WTC11 (cell line): Measurements from ENCODE around the gene XPO6. TPM values are rescaled to one million over a fixed set of nuclear protein-coding genes. Genes with fewer than 3 reads are reported as not detected.

Experiments used
- ATAC-seq: fragments of 200-7000 bp; cut with Tn5 transposase; 2 replicates; pipeline ENCODE4 v1.10.0; 2021; ENCODE audit warnings: mild to moderate bottlenecking, moderate library complexity
- CTCF ChIA-PET: fragments of 300-600 bp; sonication (Branson Sonifier 250); formaldehyde crosslinking; loops from one replicate; lab custom pipeline; 2021; ENCODE audit warnings: antibody characterized with exemption; lab: Charles Lee
- POLR2A ChIA-PET: fragments of 350-600 bp; sonication (Branson Sonifier 250); formaldehyde crosslinking; loops from one replicate; lab custom pipeline; 2021; ENCODE audit warnings: antibody characterized with exemption; lab: Charles Lee
- DNase-seq: peaks from one replicate; pipeline ENCODE4 v3.0.0; 2021; ENCODE audit warnings: low spot score
- H3K27ac Mint-ChIP-seq: 2 replicates; pipeline ENCODE4 v1.8.0; 2021; ENCODE audit warnings: mixed read lengths
- H3K27me3 Mint-ChIP-seq: 2 replicates; pipeline ENCODE4 v1.8.0; 2021; ENCODE audit warnings: low read depth, mild to moderate bottlenecking, moderate library complexity, mixed read lengths
- H3K36me3 Mint-ChIP-seq: 2 replicates; pipeline ENCODE4 v1.8.0; 2021; ENCODE audit warnings: mixed read lengths
- H3K4me1 Mint-ChIP-seq: 2 replicates; pipeline ENCODE4 v1.8.0; 2022; ENCODE audit warnings: mixed read lengths
- H3K4me3 Mint-ChIP-seq: 2 replicates; pipeline ENCODE4 v1.8.0; 2021; ENCODE audit warnings: mild to moderate bottlenecking, moderate library complexity, mixed read lengths
- H3K9me3 Mint-ChIP-seq: 2 replicates; pipeline ENCODE4 v1.8.0; 2021; ENCODE audit warnings: mixed read lengths
- CREM ChIP-seq: sonication (generic); formaldehyde crosslinking; IDR thresholded peaks from 2 replicates; pipeline ENCODE4 v1.8.1; 2022; ENCODE audit warnings: mild to moderate bottlenecking, missing genetic modification reagents, moderate library complexity
- EMX1 ChIP-seq: fragments of 250-450 bp; sonication (Bioruptor Pico); IDR thresholded peaks from 2 replicates; pipeline ENCODE4 v1.8.0; 2021; ENCODE audit warnings: mild to moderate bottlenecking
- ESRRA ChIP-seq: sonication (generic); formaldehyde crosslinking; IDR thresholded peaks from 2 replicates; pipeline ENCODE4 v1.8.1; 2022; ENCODE audit warnings: mild to moderate bottlenecking, missing genetic modification reagents, borderline replicate concordance
- FOXK1 ChIP-seq: sonication (generic); formaldehyde crosslinking; IDR thresholded peaks from 2 replicates; pipeline ENCODE4 v1.8.0; 2022; ENCODE audit warnings: mild to moderate bottlenecking, moderate library complexity, missing genetic modification reagents
- MYBL2 ChIP-seq: sonication (generic); formaldehyde crosslinking; IDR thresholded peaks from 2 replicates; pipeline ENCODE4 v1.8.1; 2023; ENCODE audit warnings: mild to moderate bottlenecking, moderate library complexity, missing genetic modification reagents
- NFATC4 ChIP-seq: fragments of 250-450 bp; sonication (Bioruptor Pico); IDR thresholded peaks from 2 replicates; pipeline ENCODE4 v1.9.0; 2021; ENCODE audit warnings: mild to moderate bottlenecking
- NR1H2 ChIP-seq: sonication (generic); formaldehyde crosslinking; IDR thresholded peaks from 2 replicates; pipeline ENCODE4 v1.9.0; 2021; ENCODE audit warnings: mild to moderate bottlenecking, moderate library complexity, missing genetic modification reagents
- SMAD4 ChIP-seq: sonication (generic); formaldehyde crosslinking; IDR thresholded peaks from 2 replicates; pipeline ENCODE4 v1.8.0; 2022; ENCODE audit warnings: mild to moderate bottlenecking, missing genetic modification reagents
- ZNF671 ChIP-seq: fragments of 250-450 bp; sonication (Bioruptor Pico); IDR thresholded peaks from 2 replicates; pipeline ENCODE4 v1.8.0; 2021; ENCODE audit warnings: mild to moderate bottlenecking
- total RNA-seq: library from RNA; stranded (reverse); gene quantifications from 3 replicates; pipeline ENCODE4 v1.2.3, GENCODE V29; 2021
- TF ChIP-seq, protein P1 (sequence below): sonication (generic); formaldehyde crosslinking; IDR thresholded peaks from 2 replicates; pipeline ENCODE4 v1.8.0; 2023; ENCODE audit warnings: missing genetic modification reagents, mild to moderate bottlenecking, borderline replicate concordance
- TF ChIP-seq, protein P2 (sequence below): sonication (generic); formaldehyde crosslinking; IDR thresholded peaks from 2 replicates; pipeline ENCODE4 v1.8.1; 2023; ENCODE audit warnings: mild to moderate bottlenecking, moderate library complexity, missing genetic modification reagents
- TF ChIP-seq, protein P3 (sequence below): sonication (generic); formaldehyde crosslinking; IDR thresholded peaks from 2 replicates; pipeline ENCODE4 v1.8.0; 2022; ENCODE audit warnings: mild to moderate bottlenecking, missing genetic modification reagents
- TF ChIP-seq, protein P4 (sequence below): sonication (generic); formaldehyde crosslinking; IDR thresholded peaks from 2 replicates; pipeline ENCODE4 v1.8.1; 2023; ENCODE audit warnings: mild to moderate bottlenecking, missing genetic modification reagents, borderline replicate concordance
- TF ChIP-seq, protein P5 (sequence below): sonication (generic); formaldehyde crosslinking; IDR thresholded peaks from 2 replicates; pipeline ENCODE4 v1.8.0; 2022; ENCODE audit warnings: mild to moderate bottlenecking, missing genetic modification reagents
- TF ChIP-seq, protein P6 (sequence below): fragments of 200-600 bp; IDR thresholded peaks from 2 replicates; pipeline ENCODE4 v1.8.0; 2022; ENCODE audit warnings: antibody characterized with exemption

Gene XPO6
- total RNA-seq, 1 experiment from 2014 or later: 160 TPM

DNA sequence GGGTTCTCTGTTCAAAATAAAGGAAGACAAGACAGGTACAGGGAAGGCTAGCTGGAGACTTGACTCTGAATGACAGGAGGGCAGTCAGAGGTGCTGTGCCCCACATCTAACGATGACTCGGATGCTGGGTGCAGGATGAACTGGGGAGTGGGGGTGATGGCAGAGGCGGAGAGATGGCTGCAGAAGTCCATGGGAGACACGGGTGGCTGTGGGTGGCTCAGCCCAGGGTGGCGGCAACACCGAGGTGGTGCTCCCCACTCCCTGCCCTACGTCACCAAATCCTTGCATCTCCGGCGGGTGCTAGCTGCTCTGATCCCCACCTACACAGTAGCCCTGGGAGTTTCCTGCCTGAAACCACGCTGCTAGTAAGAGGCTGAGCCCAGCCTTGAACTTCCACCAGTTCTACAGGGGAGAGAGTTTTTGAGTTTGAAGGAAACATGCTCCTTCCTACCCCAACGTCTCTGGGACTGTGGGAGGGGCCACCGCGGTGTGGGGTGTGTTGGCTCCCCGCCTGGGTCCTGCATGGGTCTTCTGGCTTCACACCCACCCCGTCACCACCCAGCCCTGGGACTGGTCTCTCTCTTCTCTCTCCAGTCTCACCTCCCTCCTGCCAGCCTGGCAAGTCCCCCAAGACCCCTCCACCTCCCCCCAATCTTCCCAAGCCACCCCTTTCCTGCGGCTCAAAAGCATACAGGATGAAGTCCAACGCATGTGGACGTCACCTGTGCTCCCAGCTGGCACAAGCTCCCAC is 152.8 kb downstream of the XPO6 start (continued):
- TF ChIP-seq, protein P1, sequence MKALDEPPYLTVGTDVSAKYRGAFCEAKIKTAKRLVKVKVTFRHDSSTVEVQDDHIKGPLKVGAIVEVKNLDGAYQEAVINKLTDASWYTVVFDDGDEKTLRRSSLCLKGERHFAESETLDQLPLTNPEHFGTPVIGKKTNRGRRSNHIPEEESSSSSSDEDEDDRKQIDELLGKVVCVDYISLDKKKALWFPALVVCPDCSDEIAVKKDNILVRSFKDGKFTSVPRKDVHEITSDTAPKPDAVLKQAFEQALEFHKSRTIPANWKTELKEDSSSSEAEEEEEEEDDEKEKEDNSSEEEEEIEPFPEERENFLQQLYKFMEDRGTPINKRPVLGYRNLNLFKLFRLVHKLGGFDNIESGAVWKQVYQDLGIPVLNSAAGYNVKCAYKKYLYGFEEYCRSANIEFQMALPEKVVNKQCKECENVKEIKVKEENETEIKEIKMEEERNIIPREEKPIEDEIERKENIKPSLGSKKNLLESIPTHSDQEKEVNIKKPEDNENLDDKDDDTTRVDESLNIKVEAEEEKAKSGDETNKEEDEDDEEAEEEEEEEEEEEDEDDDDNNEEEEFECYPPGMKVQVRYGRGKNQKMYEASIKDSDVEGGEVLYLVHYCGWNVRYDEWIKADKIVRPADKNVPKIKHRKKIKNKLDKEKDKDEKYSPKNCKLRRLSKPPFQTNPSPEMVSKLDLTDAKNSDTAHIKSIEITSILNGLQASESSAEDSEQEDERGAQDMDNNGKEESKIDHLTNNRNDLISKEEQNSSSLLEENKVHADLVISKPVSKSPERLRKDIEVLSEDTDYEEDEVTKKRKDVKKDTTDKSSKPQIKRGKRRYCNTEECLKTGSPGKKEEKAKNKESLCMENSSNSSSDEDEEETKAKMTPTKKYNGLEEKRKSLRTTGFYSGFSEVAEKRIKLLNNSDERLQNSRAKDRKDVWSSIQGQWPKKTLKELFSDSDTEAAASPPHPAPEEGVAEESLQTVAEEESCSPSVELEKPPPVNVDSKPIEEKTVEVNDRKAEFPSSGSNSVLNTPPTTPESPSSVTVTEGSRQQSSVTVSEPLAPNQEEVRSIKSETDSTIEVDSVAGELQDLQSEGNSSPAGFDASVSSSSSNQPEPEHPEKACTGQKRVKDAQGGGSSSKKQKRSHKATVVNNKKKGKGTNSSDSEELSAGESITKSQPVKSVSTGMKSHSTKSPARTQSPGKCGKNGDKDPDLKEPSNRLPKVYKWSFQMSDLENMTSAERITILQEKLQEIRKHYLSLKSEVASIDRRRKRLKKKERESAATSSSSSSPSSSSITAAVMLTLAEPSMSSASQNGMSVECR: no peak
- no peak for TF ChIP-seq MYBL2 (CRISPR knock-in tag)

DNA sequence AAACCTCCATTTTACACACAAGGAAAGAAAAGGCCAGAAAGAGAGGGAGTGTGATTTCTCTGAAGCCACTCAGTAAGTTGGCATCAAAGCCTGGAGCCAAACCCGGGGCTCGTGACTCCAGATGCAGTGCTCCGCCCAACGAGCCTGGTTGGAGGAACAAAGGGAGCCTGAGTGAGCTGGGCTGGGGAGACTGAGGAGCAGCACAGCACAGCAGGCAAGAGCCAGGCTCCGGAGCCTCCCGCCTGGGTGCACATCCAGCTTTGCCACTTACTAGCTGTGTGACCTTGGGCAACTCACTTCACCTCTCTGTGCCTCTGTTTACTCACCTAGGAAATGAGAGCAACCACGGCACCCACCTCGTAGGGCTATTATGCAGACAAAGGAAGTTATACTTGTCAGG is 153.8 kb downstream of the XPO6 start:
- Mint-ChIP-seq H3K9me3 (no peaks in the 10 kb centered on the region), H3K36me3 (no peaks in the 10 kb centered on the region), H3K27ac (no peak overlapping the region), H3K27me3 (peaks cover 33% of the 10 kb centered on the region), H3K4me3 (no peak overlapping the region), H3K4me1 (no peaks in the 10 kb centered on the region)
- ATAC-seq (no peak), DNase-seq (no peak)
- ChIA-PET CTCF (no interaction called here), POLR2A (no interaction called here)
- TF ChIP-seq NFATC4: no peak
- TF ChIP-seq, protein P2, sequence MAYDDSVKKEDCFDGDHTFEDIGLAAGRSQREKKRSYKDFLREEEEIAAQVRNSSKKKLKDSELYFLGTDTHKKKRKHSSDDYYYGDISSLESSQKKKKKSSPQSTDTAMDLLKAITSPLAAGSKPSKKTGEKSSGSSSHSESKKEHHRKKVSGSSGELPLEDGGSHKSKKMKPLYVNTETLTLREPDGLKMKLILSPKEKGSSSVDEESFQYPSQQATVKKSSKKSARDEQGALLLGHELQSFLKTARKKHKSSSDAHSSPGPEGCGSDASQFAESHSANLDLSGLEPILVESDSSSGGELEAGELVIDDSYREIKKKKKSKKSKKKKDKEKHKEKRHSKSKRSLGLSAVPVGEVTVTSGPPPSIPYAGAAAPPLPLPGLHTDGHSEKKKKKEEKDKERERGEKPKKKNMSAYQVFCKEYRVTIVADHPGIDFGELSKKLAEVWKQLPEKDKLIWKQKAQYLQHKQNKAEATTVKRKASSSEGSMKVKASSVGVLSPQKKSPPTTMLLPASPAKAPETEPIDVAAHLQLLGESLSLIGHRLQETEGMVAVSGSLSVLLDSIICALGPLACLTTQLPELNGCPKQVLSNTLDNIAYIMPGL (CRISPR knock-in tag): no peak
- TF ChIP-seq, protein P3, sequence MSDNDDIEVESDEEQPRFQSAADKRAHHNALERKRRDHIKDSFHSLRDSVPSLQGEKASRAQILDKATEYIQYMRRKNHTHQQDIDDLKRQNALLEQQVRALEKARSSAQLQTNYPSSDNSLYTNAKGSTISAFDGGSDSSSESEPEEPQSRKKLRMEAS (CRISPR knock-in tag): no peak
- TF ChIP-seq FOXK1 (CRISPR knock-in tag): no peak
- TF ChIP-seq, protein P4, sequence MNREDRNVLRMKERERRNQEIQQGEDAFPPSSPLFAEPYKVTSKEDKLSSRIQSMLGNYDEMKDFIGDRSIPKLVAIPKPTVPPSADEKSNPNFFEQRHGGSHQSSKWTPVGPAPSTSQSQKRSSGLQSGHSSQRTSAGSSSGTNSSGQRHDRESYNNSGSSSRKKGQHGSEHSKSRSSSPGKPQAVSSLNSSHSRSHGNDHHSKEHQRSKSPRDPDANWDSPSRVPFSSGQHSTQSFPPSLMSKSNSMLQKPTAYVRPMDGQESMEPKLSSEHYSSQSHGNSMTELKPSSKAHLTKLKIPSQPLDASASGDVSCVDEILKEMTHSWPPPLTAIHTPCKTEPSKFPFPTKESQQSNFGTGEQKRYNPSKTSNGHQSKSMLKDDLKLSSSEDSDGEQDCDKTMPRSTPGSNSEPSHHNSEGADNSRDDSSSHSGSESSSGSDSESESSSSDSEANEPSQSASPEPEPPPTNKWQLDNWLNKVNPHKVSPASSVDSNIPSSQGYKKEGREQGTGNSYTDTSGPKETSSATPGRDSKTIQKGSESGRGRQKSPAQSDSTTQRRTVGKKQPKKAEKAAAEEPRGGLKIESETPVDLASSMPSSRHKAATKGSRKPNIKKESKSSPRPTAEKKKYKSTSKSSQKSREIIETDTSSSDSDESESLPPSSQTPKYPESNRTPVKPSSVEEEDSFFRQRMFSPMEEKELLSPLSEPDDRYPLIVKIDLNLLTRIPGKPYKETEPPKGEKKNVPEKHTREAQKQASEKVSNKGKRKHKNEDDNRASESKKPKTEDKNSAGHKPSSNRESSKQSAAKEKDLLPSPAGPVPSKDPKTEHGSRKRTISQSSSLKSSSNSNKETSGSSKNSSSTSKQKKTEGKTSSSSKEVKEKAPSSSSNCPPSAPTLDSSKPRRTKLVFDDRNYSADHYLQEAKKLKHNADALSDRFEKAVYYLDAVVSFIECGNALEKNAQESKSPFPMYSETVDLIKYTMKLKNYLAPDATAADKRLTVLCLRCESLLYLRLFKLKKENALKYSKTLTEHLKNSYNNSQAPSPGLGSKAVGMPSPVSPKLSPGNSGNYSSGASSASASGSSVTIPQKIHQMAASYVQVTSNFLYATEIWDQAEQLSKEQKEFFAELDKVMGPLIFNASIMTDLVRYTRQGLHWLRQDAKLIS (CRISPR knock-in tag): no peak
- TF ChIP-seq ZNF671 (CRISPR knock-in tag): no peak
- TF ChIP-seq, protein P5, sequence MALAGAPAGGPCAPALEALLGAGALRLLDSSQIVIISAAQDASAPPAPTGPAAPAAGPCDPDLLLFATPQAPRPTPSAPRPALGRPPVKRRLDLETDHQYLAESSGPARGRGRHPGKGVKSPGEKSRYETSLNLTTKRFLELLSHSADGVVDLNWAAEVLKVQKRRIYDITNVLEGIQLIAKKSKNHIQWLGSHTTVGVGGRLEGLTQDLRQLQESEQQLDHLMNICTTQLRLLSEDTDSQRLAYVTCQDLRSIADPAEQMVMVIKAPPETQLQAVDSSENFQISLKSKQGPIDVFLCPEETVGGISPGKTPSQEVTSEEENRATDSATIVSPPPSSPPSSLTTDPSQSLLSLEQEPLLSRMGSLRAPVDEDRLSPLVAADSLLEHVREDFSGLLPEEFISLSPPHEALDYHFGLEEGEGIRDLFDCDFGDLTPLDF (CRISPR knock-in tag): no peak
- TF ChIP-seq SMAD4 (CRISPR knock-in tag): no peak
- no peak for TF ChIP-seq NR1H2 (CRISPR knock-in tag)
- TF ChIP-seq, protein P6, sequence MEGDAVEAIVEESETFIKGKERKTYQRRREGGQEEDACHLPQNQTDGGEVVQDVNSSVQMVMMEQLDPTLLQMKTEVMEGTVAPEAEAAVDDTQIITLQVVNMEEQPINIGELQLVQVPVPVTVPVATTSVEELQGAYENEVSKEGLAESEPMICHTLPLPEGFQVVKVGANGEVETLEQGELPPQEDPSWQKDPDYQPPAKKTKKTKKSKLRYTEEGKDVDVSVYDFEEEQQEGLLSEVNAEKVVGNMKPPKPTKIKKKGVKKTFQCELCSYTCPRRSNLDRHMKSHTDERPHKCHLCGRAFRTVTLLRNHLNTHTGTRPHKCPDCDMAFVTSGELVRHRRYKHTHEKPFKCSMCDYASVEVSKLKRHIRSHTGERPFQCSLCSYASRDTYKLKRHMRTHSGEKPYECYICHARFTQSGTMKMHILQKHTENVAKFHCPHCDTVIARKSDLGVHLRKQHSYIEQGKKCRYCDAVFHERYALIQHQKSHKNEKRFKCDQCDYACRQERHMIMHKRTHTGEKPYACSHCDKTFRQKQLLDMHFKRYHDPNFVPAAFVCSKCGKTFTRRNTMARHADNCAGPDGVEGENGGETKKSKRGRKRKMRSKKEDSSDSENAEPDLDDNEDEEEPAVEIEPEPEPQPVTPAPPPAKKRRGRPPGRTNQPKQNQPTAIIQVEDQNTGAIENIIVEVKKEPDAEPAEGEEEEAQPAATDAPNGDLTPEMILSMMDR: no peak
- no peak for TF ChIP-seq CREM (CRISPR knock-in tag)
- no peak for TF ChIP-seq EMX1 (CRISPR knock-in tag)
- TF ChIP-seq ESRRA (CRISPR knock-in tag): no peak
